ENCODE data around the gene ORMDL2.

Gene ORMDL2

GRCh38 chr12:55817345-55818139 is at the start of gene ORMDL2, which contains the start of gene SARNP:
TSS of gene ORMDL2 (plus strand) at chr12:55818041. CDS start at chr12:55819000, 959 bp downstream.
TSS of gene SARNP (minus strand) at chr12:55817724. CDS start at chr12:55817701, 23 bp downstream.
- TF ChIP-seq ZFX (IDR thresholded peaks at IDR 0.05; ENCODE audit: borderline replicate concordance) (no peak), CTCF (IDR thresholded peaks at IDR 0.05) (no peak)
- peak within 1 kb of the TSS; percentile 73 for H3K27ac ChIP-seq

GRCh38 chr12:55771736-55772135 is 46.1 kb upstream of the ORMDL2 start:
- TF ChIP-seq CTCF (IDR thresholded peaks at IDR 0.05) (no peak), ZFX (IDR thresholded peaks at IDR 0.05; ENCODE audit: borderline replicate concordance) (no peak)
- H3K27ac ChIP-seq, result no peak overlapping the region

GRCh38 chr12:55777856-55778255 is 40.0 kb upstream of the ORMDL2 start:
- TF ChIP-seq CTCF (IDR thresholded peaks at IDR 0.05) (no peak), ZFX (IDR thresholded peaks at IDR 0.05; ENCODE audit: borderline replicate concordance) (no peak)
- no peak overlapping the region for H3K27ac ChIP-seq

- TF ChIP-seq CTCF (IDR thresholded peaks at IDR 0.05) (no peak), ZFX (IDR thresholded peaks at IDR 0.05; ENCODE audit: borderline replicate concordance) (no peak)
- no peak overlapping the region for H3K27ac ChIP-seq
Measured at GRCh38 chr12:55780685-55781084, 37.2 kb upstream of the ORMDL2 start.

- no peak overlapping the region for H3K27ac ChIP-seq
- TF ChIP-seq CTCF (IDR thresholded peaks at IDR 0.05) (no peak), ZFX (IDR thresholded peaks at IDR 0.05; ENCODE audit: borderline replicate concordance) (no peak)
Measured at GRCh38 chr12:55788546-55788945, 29.3 kb upstream of the ORMDL2 start.

- H3K27ac ChIP-seq, result no peak overlapping the region
- TF ChIP-seq ZFX (IDR thresholded peaks at IDR 0.05; ENCODE audit: borderline replicate concordance) (no peak), CTCF (IDR thresholded peaks at IDR 0.05) (no peak)
Measured at GRCh38 chr12:55789171-55789570, 28.7 kb upstream of the ORMDL2 start.

- H3K27ac ChIP-seq, result no peak overlapping the region
- TF ChIP-seq CTCF (IDR thresholded peaks at IDR 0.05), result no peak
- TF ChIP-seq ZFX (IDR thresholded peaks at IDR 0.05; ENCODE audit: borderline replicate concordance), result no peak
Measured at GRCh38 chr12:55789893-55790292, 27.9 kb upstream of the ORMDL2 start.
